HAP-1 (cell line): ENCODE results near the gene WDR12.
"Not testable (repeated sequence)": the region's sequence is repeated elsewhere in the genome, so short reads cannot be mapped to it uniquely, and the experiment has no call there.

Experiments
- DNase-seq, 2 experiments: peaks; one replicate each; pipeline ENCODE4 v3.0.0-alpha.2; 2016 to 2020; ENCODE audit warnings: low spot score in 2 of 2
- H3K27me3 ChIP-seq: fragments of 250-450 bp; sonication (Bioruptor Pico); 2 replicates; pipeline ENCODE4 v1.5.1; 2020; ENCODE audit warnings: low read depth, mild to moderate bottlenecking, moderate library complexity
- H3K36me3 ChIP-seq: fragments of 250-450 bp; sonication (Bioruptor Pico); replicated peaks from 2 replicates; pipeline ENCODE4 v1.5.1; 2020; ENCODE audit warnings: mild to moderate bottlenecking
- H3K4me1 ChIP-seq: fragments of 250-450 bp; sonication (Bioruptor Pico); 2 replicates; pipeline ENCODE4 v1.5.1; 2020; ENCODE audit warnings: mild to moderate bottlenecking
- H3K4me3 ChIP-seq: fragments of 250-450 bp; sonication (Bioruptor Pico); 2 replicates; pipeline ENCODE4 v1.5.1; 2020; ENCODE audit warnings: mild to moderate bottlenecking, moderate library complexity
- H3K9me3 ChIP-seq: fragments of 250-450 bp; sonication (Bioruptor Pico); 2 replicates; pipeline ENCODE4 v1.5.1; 2020; ENCODE audit warnings: mild to moderate bottlenecking, moderate library complexity
- in situ Hi-C: fragments of 300-500 bp; cut with MboI; formaldehyde crosslinking; loops from 3 replicates; pipeline ENCODE4 v1.14.3; 2020; ENCODE audit warnings: low sequenced_read_pairs, inconsistent platforms, mixed read lengths

Gene WDR12

GRCh38 chr2:202912342-202913201 is 1.1 kb upstream of the WDR12 start:
- H3K36me3 ChIP-seq, DNase-seq, H3K9me3 ChIP-seq, H3K27me3 ChIP-seq, in situ Hi-C loops, H3K4me1 ChIP-seq: not testable (repeated sequence)
- H3K4me3 ChIP-seq = peak overlapping the region; percentile 61

GRCh38 chr2:202911203-202911511 is 316 bp downstream of the WDR12 start:
- Histone ChIP-seq H3K9me3 (no peaks in the 10 kb centered on the region), H3K4me1 (0 out of 2 replicates have a peak, but pooled peaks cover 5% of the 10 kb centered on the region), H3K36me3 (peaks cover 8% of the 10 kb centered on the region), H3K27me3 (no peaks in the 10 kb centered on the region), H3K4me3 (peak overlapping the region; percentile 61)
- in situ Hi-C loops = no loop called here
- no peak for DNase-seq

GRCh38 chr2:202910698-202911097 is 775 bp downstream of the WDR12 start:
- Histone ChIP-seq H3K4me1 (0 out of 2 replicates have a peak, but pooled peaks cover 5% of the 10 kb centered on the region), H3K9me3 (no peaks in the 10 kb centered on the region), H3K4me3 (peak overlapping the region; percentile 61), H3K36me3 (peaks cover 12% of the 10 kb centered on the region), H3K27me3 (no peaks in the 10 kb centered on the region)
- in situ Hi-C loops = no loop called here
- DNase-seq = no peak

GRCh38 chr2:202910250-202910649 is 1.2 kb downstream of the WDR12 start:
- H3K9me3 ChIP-seq, H3K27me3 ChIP-seq, DNase-seq, H3K4me1 ChIP-seq, in situ Hi-C loops: not testable (repeated sequence)
- peak overlapping the region; percentile 61 for H3K4me3 ChIP-seq
- H3K36me3 ChIP-seq = peaks cover 16% of the 10 kb centered on the region

GRCh38 chr2:202909394-202910192 is 1.9 kb downstream of the WDR12 start:
- Histone ChIP-seq H3K4me1 (0 out of 2 replicates have a peak, but pooled peaks cover 5% of the 10 kb centered on the region), H3K27me3 (no peaks in the 10 kb centered on the region), H3K9me3 (no peaks in the 10 kb centered on the region), H3K36me3 (peaks cover 20% of the 10 kb centered on the region), H3K4me3 (no peak overlapping the region)
- DNase-seq = no peak
- in situ Hi-C loops = no loop called here

- H3K4me3 ChIP-seq = no peak overlapping the region
- DNase-seq = no peak
- 0 out of 2 replicates have a peak, but pooled peaks cover 5% of the 10 kb centered on the region for H3K4me1 ChIP-seq
- in situ Hi-C loops = no loop called here
- peaks cover 22% of the 10 kb centered on the region for H3K36me3 ChIP-seq
- no peaks in the 10 kb centered on the region for H3K9me3 ChIP-seq
- no peaks in the 10 kb centered on the region for H3K27me3 ChIP-seq
Observed at GRCh38 chr2:202908186-202908585, 3.3 kb downstream of the WDR12 start.

GRCh38 chr2:202905507-202905906 is 6.0 kb downstream of the WDR12 start:
- H3K9me3 ChIP-seq, H3K27me3 ChIP-seq, H3K4me1 ChIP-seq, DNase-seq, H3K4me3 ChIP-seq, in situ Hi-C loops: not testable (repeated sequence)
- H3K36me3 ChIP-seq = peaks cover 22% of the 10 kb centered on the region

- no peak for DNase-seq
- Histone ChIP-seq H3K27me3 (no peaks in the 10 kb centered on the region), H3K36me3 (peaks cover 58% of the 10 kb centered on the region), H3K4me1 (no peaks in the 10 kb centered on the region), H3K9me3 (no peaks in the 10 kb centered on the region), H3K4me3 (no peak overlapping the region)
- in situ Hi-C loops = no loop called here
Observed at GRCh38 chr2:202885190-202885589, 26.3 kb downstream of the WDR12 start.

GRCh38 chr2:202883987-202884675 is 27.3 kb downstream of the WDR12 start:
- in situ Hi-C loops = no loop called here
- no peaks in the 10 kb centered on the region for H3K4me1 ChIP-seq
- H3K27me3 ChIP-seq = no peaks in the 10 kb centered on the region
- DNase-seq = no peak
- H3K36me3 ChIP-seq = peaks cover 51% of the 10 kb centered on the region
- H3K4me3 ChIP-seq = no peak overlapping the region
- no peaks in the 10 kb centered on the region for H3K9me3 ChIP-seq

- H3K4me3 ChIP-seq = no peak overlapping the region
- no peaks in the 10 kb centered on the region for H3K4me1 ChIP-seq
- H3K36me3 ChIP-seq = peaks cover 42% of the 10 kb centered on the region
- DNase-seq = no peak
- no peaks in the 10 kb centered on the region for H3K9me3 ChIP-seq
- in situ Hi-C loops = no loop called here
- no peaks in the 10 kb centered on the region for H3K27me3 ChIP-seq
Observed at GRCh38 chr2:202881570-202881969, 29.9 kb downstream of the WDR12 start.

- no peak for DNase-seq
- Histone ChIP-seq H3K27me3 (no peaks in the 10 kb centered on the region), H3K9me3 (no peaks in the 10 kb centered on the region), H3K4me1 (peaks cover 9% of the 10 kb centered on the region), H3K36me3 (peaks cover 18% of the 10 kb centered on the region), H3K4me3 (no peak overlapping the region)
- in situ Hi-C loops = no loop called here
Observed at GRCh38 chr2:202877699-202878098, 33.8 kb downstream of the WDR12 start.

- DNase-seq = peak; percentile 67 to 90
- Histone ChIP-seq H3K9me3 (no peaks in the 10 kb centered on the region), H3K36me3 (no peaks in the 10 kb centered on the region), H3K4me3 (peak within 1 kb of the TSS; percentile 59), H3K4me1 (peaks cover 14% of the 10 kb centered on the region), H3K27me3 (no peaks in the 10 kb centered on the region)
- in situ Hi-C loops = no loop called here
Observed at GRCh38 chr2:202871300-202872141, 40.0 kb downstream of the WDR12 start, which contains the start of gene ICA1L. Gene ICA1L, minus strand, starts transcription at chr2:202871766. Its CDS starts 42,757 bp downstream, at chr2:202829009.
